Mesangial cell (primary cell): ENCODE results near the gene ZC3H4. TPM values are rescaled to one million over a fixed set of nuclear protein-coding genes. Genes with fewer than 3 reads are reported as not detected.

Experiments used
- total RNA-seq: library from RNA; depleted of rRNA; stranded (reverse); fragments of >200 nt; gene quantifications from 2 replicates; pipeline ENCODE4 v1.2.3, GENCODE V29; 2015

Gene ZC3H4
- 24.0 and 25.1 TPM in 2 replicates for total RNA-seq

GRCh38 chr19:47112997-47113849 lies at the start of gene ZC3H4:
ZC3H4 (minus strand) TSS chr19:47113776; CDS start chr19:47112584, 1,192 bp downstream.

GRCh38 chr19:47130589-47131227 lies 17.1 kb upstream of the ZC3H4 start, which contains the start of gene SAE1:
SAE1 (plus strand) TSS chr19:47130835; CDS start chr19:47130931, 96 bp downstream.

GRCh38 chr19:47019431-47020041 lies 94.0 kb downstream of the ZC3H4 start, which contains the start of gene NPAS1:
NPAS1 (plus strand) TSS chr19:47019837; CDS start chr19:47021048, 1,211 bp downstream.

Other genes with a start within 250 kb of the ZC3H4 start
- 0.16 and 1.0 TPM in 2 replicates for gene NPAS1, start 93.9 kb downstream of the ZC3H4 start, total RNA-seq
- 64.3 and 83.3 TPM in 2 replicates for gene TMEM160, start 65.2 kb downstream of the ZC3H4 start, total RNA-seq
- gene SAE1, start 17.1 kb upstream of the ZC3H4 start, total RNA-seq: 93.0 and 187 TPM in 2 replicates
- 14.0 and 26.6 TPM in 2 replicates for gene BBC3, start 117.4 kb upstream of the ZC3H4 start, total RNA-seq
- 9.0 and 10.9 TPM in 2 replicates for gene CCDC9, start 142.7 kb upstream of the ZC3H4 start, total RNA-seq
- gene INAFM1, start 161.1 kb upstream of the ZC3H4 start, total RNA-seq: 5.2 and 12.4 TPM in 2 replicates
- not detected in 2 replicates for gene C5AR1, start 196.1 kb upstream of the ZC3H4 start, total RNA-seq
- not detected in 2 replicates for gene C5AR2, start 218.4 kb upstream of the ZC3H4 start, total RNA-seq
- gene DHX34, start 235.5 kb upstream of the ZC3H4 start, total RNA-seq: 16.8 and 18.9 TPM in 2 replicates